KBM-7 (cell line): ENCODE data around the gene C4orf54.

Experiments
- DNase-seq: peaks from one replicate; pipeline ENCODE4 v3.0.0-alpha.2; 2015
- in situ Hi-C: fragments of 300-500 bp; cut with MboI; formaldehyde crosslinking; loops from 2 replicates; pipeline ENCODE4 v1.14.3; 2020; ENCODE audit warnings: low sequenced_read_pairs, low pct_unique_long_range_greater_than_20kb, mixed read lengths

C4orf54 gene

GRCh38 chr4:99653916-99654315 lies 3.7 kb downstream of the C4orf54 start:
- in situ Hi-C loops: no loop called here
- DNase-seq: no peak

- DNase-seq: no peak
- in situ Hi-C loops: no loop called here
Measured at GRCh38 chr4:99652596-99653436, 4.8 kb downstream of the C4orf54 start.

GRCh38 chr4:99651811-99652485 lies 5.7 kb downstream of the C4orf54 start:
- DNase-seq: no peak
- in situ Hi-C loops: no loop called here

- in situ Hi-C loops: no loop called here
- DNase-seq: no peak
Measured at GRCh38 chr4:99651016-99651769, 6.4 kb downstream of the C4orf54 start.

GRCh38 chr4:99649778-99650177 lies 7.8 kb downstream of the C4orf54 start:
- DNase-seq: no peak
- in situ Hi-C loops: no loop called here

- in situ Hi-C loops: no loop called here
Measured at GRCh38 chr4:99649208-99649607, 8.4 kb downstream of the C4orf54 start.

GRCh38 chr4:99648321-99648720 lies 9.3 kb downstream of the C4orf54 start:
- DNase-seq: no peak
- in situ Hi-C loops: no loop called here

More at GRCh38 chr4:99649208-99649607, 8.4 kb downstream of the C4orf54 start:
- no peak for DNase-seq

- no peak for DNase-seq
- in situ Hi-C loops: no loop called here
Measured at GRCh38 chr4:99647071-99647470, 10.6 kb downstream of the C4orf54 start.

GRCh38 chr4:99645638-99646037 lies 12.0 kb downstream of the C4orf54 start:
- in situ Hi-C loops: no loop called here
- DNase-seq: no peak

GRCh38 chr4:99645036-99645435 lies 12.6 kb downstream of the C4orf54 start:
- no peak for DNase-seq
- in situ Hi-C loops: no loop called here

- no peak for DNase-seq
- in situ Hi-C loops: no loop called here
Measured at GRCh38 chr4:99644453-99644852, 13.2 kb downstream of the C4orf54 start.

GRCh38 chr4:99642725-99643489 lies 14.7 kb downstream of the C4orf54 start:
- in situ Hi-C loops: no loop called here
- no peak for DNase-seq

GRCh38 chr4:99640676-99641075 lies 17.0 kb downstream of the C4orf54 start:
- in situ Hi-C loops: no loop called here
- DNase-seq: no peak

GRCh38 chr4:99637174-99637573 lies 20.5 kb downstream of the C4orf54 start:
- in situ Hi-C loops: no loop called here
- no peak for DNase-seq

GRCh38 chr4:99636422-99636821 lies 21.2 kb downstream of the C4orf54 start:
- in situ Hi-C loops: no loop called here
- DNase-seq: no peak

- DNase-seq: no peak
- in situ Hi-C loops: no loop called here
Measured at GRCh38 chr4:99635601-99636000, 22.0 kb downstream of the C4orf54 start.

GRCh38 chr4:99634742-99635360 lies 22.8 kb downstream of the C4orf54 start:
- in situ Hi-C loops: no loop called here
- DNase-seq: no peak

GRCh38 chr4:99633772-99634171 lies 23.9 kb downstream of the C4orf54 start:
- no peak for DNase-seq
- in situ Hi-C loops: no loop called here

GRCh38 chr4:99630857-99631360 lies 26.7 kb downstream of the C4orf54 start:
- in situ Hi-C loops: no loop called here
- DNase-seq: no peak
